ENCODE results near the gene NOL12.

- TF ChIP-seq SIN3A (IDR thresholded peaks at IDR 0.05; ENCODE audit: borderline replicate concordance, insufficient read depth, low read depth, low read length): no peak
- TF ChIP-seq CTCF (IDR thresholded peaks at IDR 0.05): no peak
- no peak for TF ChIP-seq TCF7L2 (IDR thresholded peaks at IDR 0.05; ENCODE audit: low read depth, low read length)
- TF ChIP-seq POLR2AphosphoS5 (IDR thresholded peaks at IDR 0.05; ENCODE audit: low read depth, low read length): no peak
- TF ChIP-seq REST (IDR thresholded peaks at IDR 0.05; ENCODE audit: insufficient read depth in 1 of 2, low read depth in 2 of 2, low read length in 1 of 2): no peak
These were observed 19.1 kb downstream of the NOL12 start for GRCh38 chr22:37705205-37705604.

Data from Panc1 (cell line).